ENCODE measurements around the gene TMEM114.

TMEM114 gene

GRCh38 chr16:8554881-8555280 lies 35.4 kb downstream of the TMEM114 start:
- ATAC-seq (ENCODE audit: low read depth) (no peak), DNase-seq (ENCODE audit: low spot score in 2 of 2) (no peak)
- peaks cover 25% of the 10 kb centered on the region for H3K27me3 Mint-ChIP-seq
- no peak overlapping the region for H3K4me3 Mint-ChIP-seq
- no peaks in the 10 kb centered on the region for H3K9me3 Mint-ChIP-seq
- no peak overlapping the region for H3K27ac Mint-ChIP-seq
- no peaks in the 10 kb centered on the region for H3K4me1 Mint-ChIP-seq
- H3K36me3 Mint-ChIP-seq = no peaks in the 10 kb centered on the region

DNA sequence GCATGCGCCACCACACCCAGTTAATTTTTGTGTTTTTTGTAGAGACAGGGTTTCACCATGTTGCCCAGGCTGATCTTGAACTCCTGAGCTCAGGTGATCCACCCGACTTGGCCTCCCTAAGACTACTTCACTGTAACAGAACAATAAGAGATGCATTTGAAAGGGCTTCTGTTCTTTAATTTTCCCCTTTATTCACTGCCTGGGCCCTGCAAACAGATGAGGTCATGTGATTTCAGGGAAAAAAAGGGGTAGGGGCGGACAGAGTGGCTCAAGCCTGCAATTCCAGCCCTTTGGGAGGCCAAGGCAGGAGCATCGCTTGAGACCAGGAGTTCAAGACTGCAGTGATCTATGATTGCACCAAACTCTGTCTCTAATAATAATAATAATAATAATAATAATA lies 36.3 kb downstream of the TMEM114 start:
- ATAC-seq (ENCODE audit: low read depth) (no peak), DNase-seq (ENCODE audit: low spot score in 2 of 2) (no peak)
- H3K9me3 Mint-ChIP-seq = no peaks in the 10 kb centered on the region
- H3K4me3 Mint-ChIP-seq = no peak overlapping the region
- peaks cover 27% of the 10 kb centered on the region for H3K27me3 Mint-ChIP-seq
- no peak overlapping the region for H3K27ac Mint-ChIP-seq
- no peaks in the 10 kb centered on the region for H3K4me1 Mint-ChIP-seq
- no peaks in the 10 kb centered on the region for H3K36me3 Mint-ChIP-seq

GRCh38 chr16:8552487-8553221 lies 37.7 kb downstream of the TMEM114 start:
- Mint-ChIP-seq H3K36me3 (no peaks in the 10 kb centered on the region), H3K9me3 (no peaks in the 10 kb centered on the region), H3K4me3 (no peak overlapping the region), H3K27ac (no peak overlapping the region), H3K27me3 (peaks cover 27% of the 10 kb centered on the region), H3K4me1 (no peaks in the 10 kb centered on the region)
- no peak for ATAC-seq (ENCODE audit: low read depth)
- DNase-seq (ENCODE audit: low spot score in 2 of 2) = no peak

DNA sequence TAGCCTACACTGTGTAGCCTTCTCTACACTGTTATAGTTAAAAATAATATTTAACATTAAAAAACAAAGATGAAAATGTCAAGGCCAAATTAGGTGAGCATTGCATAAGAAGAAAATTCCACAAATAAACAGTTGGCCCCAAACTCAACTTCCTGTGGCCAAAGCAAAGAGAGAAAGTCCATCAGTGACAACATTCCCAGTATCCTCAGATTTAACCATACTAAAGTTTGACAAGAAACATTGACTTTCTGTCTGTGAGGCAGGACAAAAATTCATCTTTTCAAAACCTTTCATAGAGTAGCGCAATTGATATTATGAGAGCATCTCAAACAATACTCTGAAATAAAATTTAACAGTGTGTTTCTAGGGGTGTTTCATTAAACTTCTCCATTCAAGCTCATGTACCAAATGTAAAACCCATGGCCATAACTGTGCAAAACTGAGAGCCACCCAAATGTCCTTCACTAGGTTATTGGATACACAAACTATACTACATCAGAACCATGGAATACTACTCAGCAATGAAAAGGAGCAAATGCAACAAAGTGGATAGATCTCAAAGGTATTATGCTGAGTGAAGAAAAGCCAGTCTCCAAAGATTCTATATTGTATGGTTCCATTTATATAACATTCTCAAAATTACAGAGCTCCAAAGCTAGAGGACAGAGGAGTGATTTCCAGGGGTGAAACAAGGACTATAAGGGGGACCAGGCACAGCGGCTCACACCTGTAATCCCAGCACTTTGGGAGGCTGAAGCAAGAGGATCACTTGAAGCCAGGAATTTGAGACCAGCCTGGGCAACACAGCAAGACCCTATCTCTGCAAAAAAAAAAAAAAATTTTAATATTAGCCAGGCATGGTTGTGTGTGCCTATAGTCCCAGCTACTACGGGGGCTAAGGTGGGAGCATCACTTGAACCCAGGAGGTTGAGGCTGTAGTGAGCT lies 38.7 kb downstream of the TMEM114 start:
- H3K9me3 Mint-ChIP-seq = no peaks in the 10 kb centered on the region
- DNase-seq (ENCODE audit: low spot score in 2 of 2) (no peak), ATAC-seq (ENCODE audit: low read depth) (no peak)
- H3K36me3 Mint-ChIP-seq = no peaks in the 10 kb centered on the region
- H3K4me3 Mint-ChIP-seq = no peak overlapping the region
- H3K27ac Mint-ChIP-seq = no peak overlapping the region
- no peaks in the 10 kb centered on the region for H3K4me1 Mint-ChIP-seq
- peaks cover 24% of the 10 kb centered on the region for H3K27me3 Mint-ChIP-seq

GRCh38 chr16:8550728-8551387 lies 39.5 kb downstream of the TMEM114 start:
- Mint-ChIP-seq H3K36me3 (no peaks in the 10 kb centered on the region), H3K27me3 (peaks cover 22% of the 10 kb centered on the region)

GRCh38 chr16:8549843-8550412 lies 40.4 kb downstream of the TMEM114 start:
- H3K4me3 Mint-ChIP-seq = no peak overlapping the region
- H3K4me1 Mint-ChIP-seq = no peaks in the 10 kb centered on the region
- no peak for DNase-seq (ENCODE audit: low spot score in 2 of 2)
- no peak for ATAC-seq (ENCODE audit: low read depth)
- no peaks in the 10 kb centered on the region for H3K36me3 Mint-ChIP-seq
- H3K27me3 Mint-ChIP-seq = peaks cover 20% of the 10 kb centered on the region
- no peak overlapping the region for H3K27ac Mint-ChIP-seq
- H3K9me3 Mint-ChIP-seq = no peaks in the 10 kb centered on the region

More at GRCh38 chr16:8550728-8551387, 39.5 kb downstream of the TMEM114 start:
- H3K4me1 Mint-ChIP-seq = no peaks in the 10 kb centered on the region
- H3K4me3 Mint-ChIP-seq = no peak overlapping the region
- no peak overlapping the region for H3K27ac Mint-ChIP-seq
- DNase-seq (ENCODE audit: low spot score in 2 of 2) = no peak
- H3K9me3 Mint-ChIP-seq = no peaks in the 10 kb centered on the region
- ATAC-seq (ENCODE audit: low read depth) = no peak

DNA sequence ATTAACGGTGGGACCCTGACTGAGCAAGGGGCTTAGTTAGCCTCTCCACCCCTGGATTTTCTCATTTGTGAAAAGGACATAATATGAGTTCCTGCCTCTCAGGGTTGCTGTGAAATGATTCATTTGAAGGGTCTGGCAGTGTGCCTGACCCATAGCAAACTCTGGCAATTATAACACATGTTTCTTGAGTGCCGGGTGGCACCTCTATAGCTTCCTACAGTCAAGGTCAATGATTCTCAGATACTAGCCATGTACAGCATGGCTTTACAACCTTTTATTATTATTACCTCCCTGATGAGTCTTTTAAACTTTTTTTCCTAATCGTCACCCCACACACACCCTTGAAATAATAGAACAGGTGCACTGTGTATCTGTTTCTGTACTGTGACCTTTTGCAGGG lies 42.1 kb downstream of the TMEM114 start:
- Mint-ChIP-seq H3K9me3 (no peaks in the 10 kb centered on the region), H3K36me3 (no peaks in the 10 kb centered on the region), H3K27me3 (peaks cover 22% of the 10 kb centered on the region), H3K4me1 (no peaks in the 10 kb centered on the region), H3K4me3 (no peak overlapping the region), H3K27ac (no peak overlapping the region)
- no peak for DNase-seq (ENCODE audit: low spot score in 2 of 2)
- no peak for ATAC-seq (ENCODE audit: low read depth)

DNA sequence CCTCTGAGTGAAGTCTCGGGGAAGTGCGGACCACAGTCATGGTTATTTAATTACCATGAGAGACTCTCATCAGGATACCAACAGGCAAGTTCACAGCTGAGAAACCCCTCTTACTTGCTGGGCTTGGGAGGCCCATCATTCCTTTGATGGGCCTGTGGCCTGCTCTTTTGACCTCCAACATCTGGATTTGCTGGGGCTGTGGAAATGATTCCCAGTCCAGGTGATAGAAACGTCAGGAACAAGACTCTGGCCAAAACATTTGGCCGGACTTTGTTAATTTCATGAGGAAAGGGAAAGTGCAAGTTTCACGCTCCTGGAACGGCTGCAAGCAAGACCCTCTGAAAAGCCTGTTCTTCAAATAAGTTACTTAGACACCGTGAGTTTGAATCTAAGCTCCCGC lies 42.5 kb downstream of the TMEM114 start:
- peaks cover 20% of the 10 kb centered on the region for H3K27me3 Mint-ChIP-seq
- no peaks in the 10 kb centered on the region for H3K4me1 Mint-ChIP-seq
- DNase-seq (ENCODE audit: low spot score in 2 of 2) (no peak), ATAC-seq (ENCODE audit: low read depth) (no peak)
- H3K4me3 Mint-ChIP-seq = no peak overlapping the region
- H3K9me3 Mint-ChIP-seq = no peaks in the 10 kb centered on the region
- no peaks in the 10 kb centered on the region for H3K36me3 Mint-ChIP-seq
- H3K27ac Mint-ChIP-seq = no peak overlapping the region

DNA sequence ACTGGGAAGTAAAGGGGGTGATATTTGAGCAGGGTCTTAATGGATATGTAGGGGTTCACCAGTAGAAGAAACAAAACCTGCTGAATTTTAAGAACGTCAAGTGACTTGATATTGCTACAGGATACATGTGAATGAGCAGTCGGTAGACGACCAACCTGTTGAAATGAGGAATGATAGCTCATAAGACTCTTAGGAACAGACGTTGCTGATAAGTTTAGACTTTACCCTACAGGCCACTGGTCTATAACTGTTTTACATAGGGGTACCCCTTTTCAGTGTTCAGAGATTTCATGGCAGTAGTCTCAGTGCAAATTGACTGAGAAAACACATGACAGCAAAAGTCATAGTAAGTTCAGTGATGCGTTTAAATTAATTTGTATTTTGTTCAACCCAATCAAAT lies 45.9 kb downstream of the TMEM114 start:
- no peak overlapping the region for H3K4me3 Mint-ChIP-seq
- H3K27ac Mint-ChIP-seq = no peak overlapping the region
- peaks cover 10% of the 10 kb centered on the region for H3K27me3 Mint-ChIP-seq
- no peaks in the 10 kb centered on the region for H3K36me3 Mint-ChIP-seq
- no peak for DNase-seq (ENCODE audit: low spot score in 2 of 2)
- no peak for ATAC-seq (ENCODE audit: low read depth)
- H3K4me1 Mint-ChIP-seq = peaks cover 4% of the 10 kb centered on the region
- no peaks in the 10 kb centered on the region for H3K9me3 Mint-ChIP-seq

DNA sequence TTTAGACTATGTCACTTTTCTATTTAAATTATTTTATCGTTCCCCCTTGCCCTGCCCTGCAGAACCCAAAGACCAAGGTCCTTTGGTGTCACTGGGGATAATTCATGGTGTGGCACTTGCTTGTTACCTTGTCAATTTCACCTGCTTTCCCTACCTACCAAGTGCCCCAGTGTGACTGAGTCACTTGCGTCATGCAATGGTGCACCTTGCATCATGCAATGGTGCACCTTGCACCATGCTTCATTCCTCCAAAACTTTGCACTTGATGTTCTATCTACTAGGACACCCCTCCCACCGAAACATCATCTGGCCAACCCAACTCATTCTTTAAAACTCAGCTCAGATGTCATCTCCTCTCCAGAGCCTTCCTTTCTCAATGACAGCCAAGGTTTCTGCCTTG lies 47.1 kb downstream of the TMEM114 start:
- Mint-ChIP-seq H3K9me3 (no peaks in the 10 kb centered on the region), H3K4me3 (no peak overlapping the region), H3K27ac (no peak overlapping the region), H3K27me3 (peaks cover 10% of the 10 kb centered on the region), H3K4me1 (peaks cover 4% of the 10 kb centered on the region), H3K36me3 (no peaks in the 10 kb centered on the region)
- ATAC-seq (ENCODE audit: low read depth) (no peak), DNase-seq (ENCODE audit: low spot score in 2 of 2) (no peak)

DNA sequence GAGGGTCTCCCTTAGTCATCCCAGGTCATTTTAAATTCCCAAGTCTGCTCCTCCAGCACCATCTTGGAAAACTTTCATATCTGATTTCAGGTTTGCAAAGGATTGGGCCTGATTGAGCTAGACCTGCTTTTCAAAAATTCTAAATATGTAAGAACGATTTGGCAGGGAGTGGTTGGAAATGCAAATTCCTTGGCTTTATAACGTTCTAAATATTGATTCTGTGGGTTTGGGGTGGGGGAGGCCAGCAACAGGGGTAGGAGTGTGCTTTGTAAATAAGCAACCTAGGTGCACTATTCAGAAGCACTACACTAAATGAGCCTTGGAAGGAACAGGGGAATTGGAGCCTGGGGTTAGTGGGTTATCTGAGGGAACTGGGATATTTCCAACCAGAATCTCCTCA lies 47.9 kb downstream of the TMEM114 start:
- no peak overlapping the region for H3K4me3 Mint-ChIP-seq
- peaks cover 4% of the 10 kb centered on the region for H3K4me1 Mint-ChIP-seq
- H3K36me3 Mint-ChIP-seq = no peaks in the 10 kb centered on the region
- no peak for ATAC-seq (ENCODE audit: low read depth)
- peaks cover 10% of the 10 kb centered on the region for H3K27me3 Mint-ChIP-seq
- H3K27ac Mint-ChIP-seq = no peak overlapping the region
- H3K9me3 Mint-ChIP-seq = no peaks in the 10 kb centered on the region
- DNase-seq (ENCODE audit: low spot score in 2 of 2) = no peak

GRCh38 chr16:8541868-8542267 lies 48.4 kb downstream of the TMEM114 start:
- Mint-ChIP-seq H3K27me3 (peaks cover 10% of the 10 kb centered on the region), H3K4me3 (no peak overlapping the region), H3K27ac (no peak overlapping the region), H3K9me3 (no peaks in the 10 kb centered on the region), H3K36me3 (no peaks in the 10 kb centered on the region), H3K4me1 (peaks cover 4% of the 10 kb centered on the region)
- DNase-seq (ENCODE audit: low spot score in 2 of 2) = no peak
- ATAC-seq (ENCODE audit: low read depth) = no peak

GRCh38 chr16:8537691-8538342 lies 52.5 kb downstream of the TMEM114 start:
- no peaks in the 10 kb centered on the region for H3K9me3 Mint-ChIP-seq
- DNase-seq (ENCODE audit: low spot score in 2 of 2) = no peak
- no peak for ATAC-seq (ENCODE audit: low read depth)
- H3K4me3 Mint-ChIP-seq = no peak overlapping the region
- peaks cover 4% of the 10 kb centered on the region for H3K4me1 Mint-ChIP-seq
- peaks cover 6% of the 10 kb centered on the region for H3K27me3 Mint-ChIP-seq
- H3K36me3 Mint-ChIP-seq = no peaks in the 10 kb centered on the region
- no peak overlapping the region for H3K27ac Mint-ChIP-seq

Measured in memory B cell (primary cell).